WTC11 (cell line): ENCODE results near the gene LRRC8A. TPM values are rescaled to one million over a fixed set of nuclear protein-coding genes. Genes with fewer than 3 reads are reported as not detected.

Source experiments
- ATAC-seq: fragments of 200-7000 bp; cut with Tn5 transposase; 2 replicates; pipeline ENCODE4 v1.10.0; 2021; ENCODE audit warnings: mild to moderate bottlenecking, moderate library complexity
- CTCF ChIA-PET: fragments of 300-600 bp; sonication (Branson Sonifier 250); formaldehyde crosslinking; loops from one replicate; lab custom pipeline; 2021; ENCODE audit warnings: antibody characterized with exemption; lab: Charles Lee
- POLR2A ChIA-PET: fragments of 350-600 bp; sonication (Branson Sonifier 250); formaldehyde crosslinking; loops from one replicate; lab custom pipeline; 2021; ENCODE audit warnings: antibody characterized with exemption; lab: Charles Lee
- DNase-seq: peaks from one replicate; pipeline ENCODE4 v3.0.0; 2021; ENCODE audit warnings: low spot score
- H3K27ac Mint-ChIP-seq: 2 replicates; pipeline ENCODE4 v1.8.0; 2021; ENCODE audit warnings: mixed read lengths
- H3K27me3 Mint-ChIP-seq: 2 replicates; pipeline ENCODE4 v1.8.0; 2021; ENCODE audit warnings: low read depth, mild to moderate bottlenecking, moderate library complexity, mixed read lengths
- H3K36me3 Mint-ChIP-seq: 2 replicates; pipeline ENCODE4 v1.8.0; 2021; ENCODE audit warnings: mixed read lengths
- H3K4me1 Mint-ChIP-seq: 2 replicates; pipeline ENCODE4 v1.8.0; 2022; ENCODE audit warnings: mixed read lengths
- H3K4me3 Mint-ChIP-seq: 2 replicates; pipeline ENCODE4 v1.8.0; 2021; ENCODE audit warnings: mild to moderate bottlenecking, moderate library complexity, mixed read lengths
- H3K9me3 Mint-ChIP-seq: 2 replicates; pipeline ENCODE4 v1.8.0; 2021; ENCODE audit warnings: mixed read lengths
- CREB1 ChIP-seq: sonication (generic); formaldehyde crosslinking; IDR thresholded peaks from 2 replicates; pipeline ENCODE4 v1.8.0; 2023; ENCODE audit warnings: mild to moderate bottlenecking, missing genetic modification reagents
- FOXJ3 ChIP-seq: sonication (generic); formaldehyde crosslinking; IDR thresholded peaks from 2 replicates; pipeline ENCODE4 v1.9.0; 2021; ENCODE audit warnings: missing genetic modification reagents, mild to moderate bottlenecking, borderline replicate concordance
- FOXP1 ChIP-seq: sonication (generic); formaldehyde crosslinking; IDR thresholded peaks from 2 replicates; pipeline ENCODE4 v1.8.0; 2022; ENCODE audit warnings: missing genetic modification reagents, mild to moderate bottlenecking, moderate library complexity, borderline replicate concordance
- GABPB1 ChIP-seq: sonication (generic); formaldehyde crosslinking; IDR thresholded peaks from 2 replicates; pipeline ENCODE4 v1.8.1; 2023; ENCODE audit warnings: mild to moderate bottlenecking, missing genetic modification reagents
- GRHL2 ChIP-seq: fragments of 250-450 bp; sonication (Bioruptor Pico); IDR thresholded peaks from 2 replicates; pipeline ENCODE4 v1.8.0; 2022; ENCODE audit warnings: mild to moderate bottlenecking, moderate library complexity; ENCODE audit not compliant: insufficient replicate concordance, severe bottlenecking
- HMGA2 ChIP-seq: fragments of 250-450 bp; sonication (Bioruptor Pico); IDR thresholded peaks from 2 replicates; pipeline ENCODE4 v1.4.0; 2021; ENCODE audit warnings: mild to moderate bottlenecking, moderate library complexity
- JAZF1 ChIP-seq: fragments of 250-450 bp; sonication (Bioruptor Pico); IDR thresholded peaks from 2 replicates; pipeline ENCODE4 v1.9.0; 2021; ENCODE audit warnings: moderate library complexity, mild to moderate bottlenecking, inconsistent platforms
- NFATC4 ChIP-seq: fragments of 250-450 bp; sonication (Bioruptor Pico); IDR thresholded peaks from 2 replicates; pipeline ENCODE4 v1.9.0; 2021; ENCODE audit warnings: mild to moderate bottlenecking
- NR1H2 ChIP-seq: sonication (generic); formaldehyde crosslinking; IDR thresholded peaks from 2 replicates; pipeline ENCODE4 v1.9.0; 2021; ENCODE audit warnings: mild to moderate bottlenecking, moderate library complexity, missing genetic modification reagents
- RELA ChIP-seq: sonication (generic); formaldehyde crosslinking; IDR thresholded peaks from 2 replicates; pipeline ENCODE4 v1.8.1; 2022; ENCODE audit warnings: missing genetic modification reagents, mild to moderate bottlenecking, borderline replicate concordance
- SMAD4 ChIP-seq: sonication (generic); formaldehyde crosslinking; IDR thresholded peaks from 2 replicates; pipeline ENCODE4 v1.8.0; 2022; ENCODE audit warnings: mild to moderate bottlenecking, missing genetic modification reagents
- ZNF121 ChIP-seq: sonication (generic); formaldehyde crosslinking; IDR thresholded peaks from 2 replicates; pipeline ENCODE4 v1.8.0; 2023; ENCODE audit warnings: missing genetic modification reagents
- ZNF416 ChIP-seq: fragments of 250-450 bp; sonication (Bioruptor Pico); IDR thresholded peaks from 2 replicates; pipeline ENCODE4 v1.9.0; 2021; ENCODE audit warnings: mild to moderate bottlenecking, inconsistent platforms
- total RNA-seq: library from RNA; stranded (reverse); gene quantifications from 3 replicates; pipeline ENCODE4 v1.2.3, GENCODE V29; 2021
- TF ChIP-seq, protein P1 (sequence below): sonication (generic); formaldehyde crosslinking; conservative IDR thresholded peaks from 2 replicates; pipeline ENCODE4 v1.8.1; 2023; ENCODE audit warnings: mild to moderate bottlenecking, low read depth, missing genetic modification reagents, moderate library complexity
- TF ChIP-seq, protein P2 (sequence below): sonication (generic); formaldehyde crosslinking; IDR thresholded peaks from 2 replicates; pipeline ENCODE4 v1.8.0; 2022; ENCODE audit warnings: mild to moderate bottlenecking, missing genetic modification reagents
- TF ChIP-seq, protein P3 (sequence below): sonication (generic); formaldehyde crosslinking; IDR thresholded peaks from 2 replicates; pipeline ENCODE4 v1.8.1; 2022; ENCODE audit warnings: mild to moderate bottlenecking, missing genetic modification reagents, moderate library complexity, borderline replicate concordance
- TF ChIP-seq, protein P4 (sequence below): sonication (generic); formaldehyde crosslinking; IDR thresholded peaks from 2 replicates; pipeline ENCODE4 v1.8.1; 2023; ENCODE audit warnings: mild to moderate bottlenecking, missing genetic modification reagents, moderate library complexity
- TF ChIP-seq, protein P5 (sequence below): sonication (generic); formaldehyde crosslinking; IDR thresholded peaks from 2 replicates; pipeline ENCODE4 v1.8.1; 2023; ENCODE audit warnings: mild to moderate bottlenecking, moderate library complexity, missing genetic modification reagents
- TF ChIP-seq, protein P6 (sequence below): fragments of 250-450 bp; sonication (Bioruptor Pico); IDR thresholded peaks from 2 replicates; pipeline ENCODE4 v2.1.2; 2022; ENCODE audit warnings: mild to moderate bottlenecking, moderate library complexity

LRRC8A gene
- total RNA-seq, 1 experiment from 2014 or later: 83.5 TPM

DNA sequence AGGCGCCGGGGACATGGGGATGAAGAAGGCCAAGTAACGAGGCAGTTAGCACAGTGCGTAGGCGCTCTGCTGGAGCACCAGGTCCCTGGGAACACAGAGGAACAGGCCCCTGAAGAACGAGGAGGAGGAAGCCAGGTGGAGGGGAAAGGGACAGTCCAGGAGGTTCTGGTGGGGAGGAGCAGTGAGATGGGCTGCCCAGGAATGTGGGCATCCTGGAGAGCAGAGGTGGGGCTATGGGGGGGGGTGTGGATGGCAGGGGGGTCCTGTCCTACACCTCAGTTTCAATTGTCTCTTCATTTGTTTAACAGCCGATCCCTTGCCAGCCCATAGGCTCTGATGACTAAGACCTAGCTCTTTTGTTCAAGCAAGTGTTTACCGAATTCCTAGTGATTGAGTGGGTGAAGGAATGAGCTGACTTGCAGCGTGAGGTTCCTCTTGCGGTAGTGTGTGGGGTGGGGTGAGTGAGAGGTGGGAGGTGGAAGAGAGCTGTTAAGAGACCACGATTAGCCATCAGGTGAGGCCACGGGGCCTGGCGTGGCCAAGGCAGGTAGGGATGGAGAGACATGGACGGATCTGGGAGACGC, 30.4 kb downstream of the LRRC8A start:
- ATAC-seq: peak; percentile 45
- Mint-ChIP-seq H3K9me3 (no peaks in the 10 kb centered on the region), H3K36me3 (peaks cover 45% of the 10 kb centered on the region), H3K4me1 (peaks cover 24% of the 10 kb centered on the region), H3K27me3 (no peaks in the 10 kb centered on the region; the same call in 1 of the 2 replicates), H3K27ac (peak overlapping the region; percentile 96), H3K4me3 (no peak overlapping the region)
- POLR2A ChIA-PET: interaction anchor here (0.6 to 1.4 kb wide), 4 partner anchors 17 to 127 kb away, joined by 3 to 4 read pairs (median 3); no protein-coding TSS in a partner anchor
- DNase-seq: no peak
- TF ChIP-seq ZNF121: no peak
- no peak for TF ChIP-seq FOXP1 (CRISPR knock-in tag)
- TF ChIP-seq, protein P1, sequence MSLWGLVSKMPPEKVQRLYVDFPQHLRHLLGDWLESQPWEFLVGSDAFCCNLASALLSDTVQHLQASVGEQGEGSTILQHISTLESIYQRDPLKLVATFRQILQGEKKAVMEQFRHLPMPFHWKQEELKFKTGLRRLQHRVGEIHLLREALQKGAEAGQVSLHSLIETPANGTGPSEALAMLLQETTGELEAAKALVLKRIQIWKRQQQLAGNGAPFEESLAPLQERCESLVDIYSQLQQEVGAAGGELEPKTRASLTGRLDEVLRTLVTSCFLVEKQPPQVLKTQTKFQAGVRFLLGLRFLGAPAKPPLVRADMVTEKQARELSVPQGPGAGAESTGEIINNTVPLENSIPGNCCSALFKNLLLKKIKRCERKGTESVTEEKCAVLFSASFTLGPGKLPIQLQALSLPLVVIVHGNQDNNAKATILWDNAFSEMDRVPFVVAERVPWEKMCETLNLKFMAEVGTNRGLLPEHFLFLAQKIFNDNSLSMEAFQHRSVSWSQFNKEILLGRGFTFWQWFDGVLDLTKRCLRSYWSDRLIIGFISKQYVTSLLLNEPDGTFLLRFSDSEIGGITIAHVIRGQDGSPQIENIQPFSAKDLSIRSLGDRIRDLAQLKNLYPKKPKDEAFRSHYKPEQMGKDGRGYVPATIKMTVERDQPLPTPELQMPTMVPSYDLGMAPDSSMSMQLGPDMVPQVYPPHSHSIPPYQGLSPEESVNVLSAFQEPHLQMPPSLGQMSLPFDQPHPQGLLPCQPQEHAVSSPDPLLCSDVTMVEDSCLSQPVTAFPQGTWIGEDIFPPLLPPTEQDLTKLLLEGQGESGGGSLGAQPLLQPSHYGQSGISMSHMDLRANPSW: no peak
- TF ChIP-seq CREB1 (CRISPR knock-in tag): no peak
- TF ChIP-seq RELA (CRISPR knock-in tag): no peak
- CTCF ChIA-PET: interaction anchor here (1.6 kb wide), 1 partner anchor 15 kb away, joined by 6 read pairs; no protein-coding TSS in a partner anchor

DNA sequence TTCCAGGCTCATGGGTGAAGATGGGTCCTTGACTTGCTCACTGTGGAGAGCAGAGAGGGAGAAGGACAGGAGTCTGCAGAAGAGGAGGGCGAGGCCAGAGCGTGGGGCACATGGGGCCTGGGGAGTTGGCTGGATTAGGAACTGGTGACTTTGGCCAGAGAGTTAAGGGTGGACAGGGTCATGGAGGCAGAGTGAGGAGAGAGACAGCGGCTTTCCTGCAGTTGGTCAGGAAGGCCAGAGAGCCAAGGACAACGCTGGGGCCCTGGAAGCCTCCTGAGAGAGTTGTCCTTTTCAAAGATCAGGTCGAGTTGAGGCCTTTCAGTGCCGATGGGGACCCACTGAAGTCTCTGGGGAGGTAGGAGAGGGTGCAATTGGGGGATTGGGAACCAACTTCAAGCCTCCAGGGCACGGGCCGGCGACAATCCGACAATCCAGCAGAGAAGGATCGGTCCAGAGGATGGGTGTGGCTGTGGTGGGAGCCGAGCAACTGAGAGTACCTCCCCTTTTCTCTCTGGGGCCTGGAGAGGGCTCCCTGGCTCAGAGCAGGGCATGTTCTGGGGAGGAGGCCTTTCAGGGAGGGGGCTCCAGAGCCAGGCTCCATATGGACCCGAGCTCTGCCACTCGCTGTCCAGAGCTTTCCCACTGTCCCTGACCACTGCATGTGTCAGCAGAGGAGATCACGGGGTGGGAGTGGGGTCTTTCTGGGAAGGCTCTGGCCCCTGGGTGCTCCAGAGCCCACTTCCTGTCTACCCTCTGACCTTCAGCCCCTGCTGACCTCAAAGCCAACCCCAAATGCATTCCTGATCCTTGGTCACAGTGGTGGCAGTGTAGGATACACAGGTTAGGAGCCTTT, 31.3 kb downstream of the LRRC8A start:
- Mint-ChIP-seq H3K27ac (peak overlapping the region; percentile 96), H3K4me3 (no peak overlapping the region), H3K4me1 (peaks cover 24% of the 10 kb centered on the region), H3K36me3 (peaks cover 43% of the 10 kb centered on the region), H3K9me3 (no peaks in the 10 kb centered on the region), H3K27me3 (no peaks in the 10 kb centered on the region; the same call in 1 of the 2 replicates)
- POLR2A ChIA-PET: interaction anchor here (1.1 to 1.4 kb wide), 2 partner anchors 18 to 25 kb away, joined by 3 read pairs; no protein-coding TSS in a partner anchor
- DNase-seq (no peak), ATAC-seq (no peak)
- CTCF ChIA-PET: interaction anchor here (1.6 kb wide), 1 partner anchor 14 kb away, joined by 6 read pairs; no protein-coding TSS in a partner anchor
- TF ChIP-seq FOXJ3: no peak
- TF ChIP-seq NFATC4 (CRISPR knock-in tag): no peak
- TF ChIP-seq GABPB1 (CRISPR knock-in tag): no peak
- TF ChIP-seq, protein P2, sequence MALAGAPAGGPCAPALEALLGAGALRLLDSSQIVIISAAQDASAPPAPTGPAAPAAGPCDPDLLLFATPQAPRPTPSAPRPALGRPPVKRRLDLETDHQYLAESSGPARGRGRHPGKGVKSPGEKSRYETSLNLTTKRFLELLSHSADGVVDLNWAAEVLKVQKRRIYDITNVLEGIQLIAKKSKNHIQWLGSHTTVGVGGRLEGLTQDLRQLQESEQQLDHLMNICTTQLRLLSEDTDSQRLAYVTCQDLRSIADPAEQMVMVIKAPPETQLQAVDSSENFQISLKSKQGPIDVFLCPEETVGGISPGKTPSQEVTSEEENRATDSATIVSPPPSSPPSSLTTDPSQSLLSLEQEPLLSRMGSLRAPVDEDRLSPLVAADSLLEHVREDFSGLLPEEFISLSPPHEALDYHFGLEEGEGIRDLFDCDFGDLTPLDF (CRISPR knock-in tag): no peak
- TF ChIP-seq, protein P3, sequence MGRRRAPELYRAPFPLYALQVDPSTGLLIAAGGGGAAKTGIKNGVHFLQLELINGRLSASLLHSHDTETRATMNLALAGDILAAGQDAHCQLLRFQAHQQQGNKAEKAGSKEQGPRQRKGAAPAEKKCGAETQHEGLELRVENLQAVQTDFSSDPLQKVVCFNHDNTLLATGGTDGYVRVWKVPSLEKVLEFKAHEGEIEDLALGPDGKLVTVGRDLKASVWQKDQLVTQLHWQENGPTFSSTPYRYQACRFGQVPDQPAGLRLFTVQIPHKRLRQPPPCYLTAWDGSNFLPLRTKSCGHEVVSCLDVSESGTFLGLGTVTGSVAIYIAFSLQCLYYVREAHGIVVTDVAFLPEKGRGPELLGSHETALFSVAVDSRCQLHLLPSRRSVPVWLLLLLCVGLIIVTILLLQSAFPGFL (CRISPR knock-in tag): no peak
- TF ChIP-seq, protein P4, sequence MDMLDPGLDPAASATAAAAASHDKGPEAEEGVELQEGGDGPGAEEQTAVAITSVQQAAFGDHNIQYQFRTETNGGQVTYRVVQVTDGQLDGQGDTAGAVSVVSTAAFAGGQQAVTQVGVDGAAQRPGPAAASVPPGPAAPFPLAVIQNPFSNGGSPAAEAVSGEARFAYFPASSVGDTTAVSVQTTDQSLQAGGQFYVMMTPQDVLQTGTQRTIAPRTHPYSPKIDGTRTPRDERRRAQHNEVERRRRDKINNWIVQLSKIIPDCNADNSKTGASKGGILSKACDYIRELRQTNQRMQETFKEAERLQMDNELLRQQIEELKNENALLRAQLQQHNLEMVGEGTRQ (CRISPR knock-in tag): no peak

DNA sequence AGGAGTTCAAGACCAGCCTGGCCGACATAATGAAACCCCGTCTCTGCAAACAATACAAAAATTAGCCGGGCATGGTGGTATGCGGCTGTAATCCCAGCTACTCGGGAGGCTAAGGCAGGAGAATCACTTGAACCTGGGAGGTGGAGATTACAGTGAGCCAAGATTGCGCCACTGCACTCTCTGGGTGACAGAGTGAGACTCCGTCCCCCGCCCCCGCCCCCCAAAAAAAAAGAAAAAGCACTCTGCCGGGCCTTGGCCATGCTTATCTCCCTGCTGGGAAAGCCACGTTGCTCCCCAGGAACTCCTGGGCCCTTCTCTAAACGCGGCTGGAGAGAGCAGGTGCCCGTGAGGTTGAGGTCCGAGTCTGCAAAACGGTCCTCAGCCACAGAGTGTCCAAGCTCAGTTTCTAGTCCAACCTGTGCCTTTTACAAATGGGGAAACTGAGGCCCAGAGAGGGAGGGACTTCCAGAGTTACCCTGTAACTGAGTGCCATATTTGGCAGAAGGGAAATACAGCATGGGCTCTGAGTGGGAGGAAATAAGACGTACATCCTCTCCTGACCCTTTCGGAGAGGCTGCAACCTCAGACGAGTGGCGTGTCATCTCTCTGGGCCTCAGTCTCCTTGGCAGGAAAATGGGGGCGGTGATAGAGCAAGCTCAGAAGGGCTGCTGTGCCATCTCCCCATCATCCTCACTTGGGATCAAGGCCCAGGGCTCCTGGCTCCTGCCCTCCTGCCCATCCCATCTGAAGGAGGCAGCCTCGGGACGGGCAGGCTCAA, 32.3 kb downstream of the LRRC8A start:
- Mint-ChIP-seq H3K36me3 (peaks cover 39% of the 10 kb centered on the region), H3K4me3 (no peak overlapping the region), H3K27ac (no peak overlapping the region), H3K27me3 (no peaks in the 10 kb centered on the region; the same call in 1 of the 2 replicates), H3K9me3 (no peaks in the 10 kb centered on the region), H3K4me1 (peaks cover 24% of the 10 kb centered on the region)
- ChIA-PET POLR2A (no interaction called here), CTCF (interaction anchor here (1.6 kb wide), 1 partner anchor 13 kb away, joined by 6 read pairs; no protein-coding TSS in a partner anchor)
- DNase-seq (no peak), ATAC-seq (no peak)
- TF ChIP-seq HMGA2 (no peak), ZNF416 (CRISPR knock-in tag) (no peak), SMAD4 (no peak), JAZF1 (no peak), FOXJ3 (no peak), GRHL2 (CRISPR knock-in tag) (no peak), NR1H2 (CRISPR knock-in tag) (no peak)
- TF ChIP-seq, protein P5, sequence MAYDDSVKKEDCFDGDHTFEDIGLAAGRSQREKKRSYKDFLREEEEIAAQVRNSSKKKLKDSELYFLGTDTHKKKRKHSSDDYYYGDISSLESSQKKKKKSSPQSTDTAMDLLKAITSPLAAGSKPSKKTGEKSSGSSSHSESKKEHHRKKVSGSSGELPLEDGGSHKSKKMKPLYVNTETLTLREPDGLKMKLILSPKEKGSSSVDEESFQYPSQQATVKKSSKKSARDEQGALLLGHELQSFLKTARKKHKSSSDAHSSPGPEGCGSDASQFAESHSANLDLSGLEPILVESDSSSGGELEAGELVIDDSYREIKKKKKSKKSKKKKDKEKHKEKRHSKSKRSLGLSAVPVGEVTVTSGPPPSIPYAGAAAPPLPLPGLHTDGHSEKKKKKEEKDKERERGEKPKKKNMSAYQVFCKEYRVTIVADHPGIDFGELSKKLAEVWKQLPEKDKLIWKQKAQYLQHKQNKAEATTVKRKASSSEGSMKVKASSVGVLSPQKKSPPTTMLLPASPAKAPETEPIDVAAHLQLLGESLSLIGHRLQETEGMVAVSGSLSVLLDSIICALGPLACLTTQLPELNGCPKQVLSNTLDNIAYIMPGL (CRISPR knock-in tag): no peak
- TF ChIP-seq, protein P6, sequence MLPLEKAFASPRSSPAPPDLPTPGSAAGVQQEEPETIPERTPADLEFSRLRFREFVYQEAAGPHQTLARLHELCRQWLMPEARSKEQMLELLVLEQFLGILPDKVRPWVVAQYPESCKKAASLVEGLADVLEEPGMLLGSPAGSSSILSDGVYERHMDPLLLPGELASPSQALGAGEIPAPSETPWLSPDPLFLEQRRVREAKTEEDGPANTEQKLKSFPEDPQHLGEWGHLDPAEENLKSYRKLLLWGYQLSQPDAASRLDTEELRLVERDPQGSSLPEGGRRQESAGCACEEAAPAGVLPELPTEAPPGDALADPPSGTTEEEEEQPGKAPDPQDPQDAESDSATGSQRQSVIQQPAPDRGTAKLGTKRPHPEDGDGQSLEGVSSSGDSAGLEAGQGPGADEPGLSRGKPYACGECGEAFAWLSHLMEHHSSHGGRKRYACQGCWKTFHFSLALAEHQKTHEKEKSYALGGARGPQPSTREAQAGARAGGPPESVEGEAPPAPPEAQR (CRISPR knock-in tag): no peak
